Non-pigmented ciliary epithelial cell (primary cell): ENCODE measurements around the gene PILRB.
A peak's percentile ranks its signal among the peaks of the same experiment; 100 is the strongest.
"Not testable (repeated sequence)": the region's sequence is repeated elsewhere in the genome, so short reads cannot be mapped to it uniquely, and the experiment has no call there.

ENCODE experiments used
- DNase-seq: peaks from one replicate; pipeline ENCODE4 v3.0.0-alpha.2; 2010; ENCODE audit warnings: low read depth

The PILRB gene

GRCh38 chr7:100358027-100358856, at the start of gene PILRB:
Gene PILRB, plus strand, starts transcription at chr7:100358117. Its CDS starts 186 bp downstream, at chr7:100358303.
- no peak for DNase-seq

GRCh38 chr7:100318329-100318728, 39.6 kb upstream of the PILRB start:
- DNase-seq = not testable (repeated sequence)

- DNase-seq = not testable (repeated sequence)
Observed at GRCh38 chr7:100321648-100322047, 36.3 kb upstream of the PILRB start.

GRCh38 chr7:100324194-100324593, 33.7 kb upstream of the PILRB start:
- DNase-seq = not testable (repeated sequence)

GRCh38 chr7:100325671-100326070, 32.2 kb upstream of the PILRB start:
- not testable (repeated sequence) for DNase-seq

GRCh38 chr7:100326914-100327313, 31.0 kb upstream of the PILRB start:
- DNase-seq = not testable (repeated sequence)

- DNase-seq = peak; percentile 65
Observed at GRCh38 chr7:100335566-100336466, 22.1 kb upstream of the PILRB start.

GRCh38 chr7:100338083-100338696, 19.7 kb upstream of the PILRB start:
- DNase-seq = not testable (repeated sequence)

GRCh38 chr7:100341286-100341685, 16.6 kb upstream of the PILRB start:
- not testable (repeated sequence) for DNase-seq

GRCh38 chr7:100342765-100343164, 15.2 kb upstream of the PILRB start:
- no peak for DNase-seq

- DNase-seq = not testable (repeated sequence)
Observed at GRCh38 chr7:100344124-100344559, 13.8 kb upstream of the PILRB start.

- DNase-seq = peak; percentile 32
Observed at GRCh38 chr7:100344560-100345287, 13.2 kb upstream of the PILRB start.

- DNase-seq = not testable (repeated sequence)
Observed at GRCh38 chr7:100345288-100345672, 12.6 kb upstream of the PILRB start.

GRCh38 chr7:100346921-100347320, 11.0 kb upstream of the PILRB start:
- no peak for DNase-seq

- DNase-seq = no peak
Observed at GRCh38 chr7:100348805-100349204, 9.1 kb upstream of the PILRB start.

- DNase-seq = no peak
Observed at GRCh38 chr7:100349757-100350156, 8.2 kb upstream of the PILRB start.

GRCh38 chr7:100351657-100352058, 6.3 kb upstream of the PILRB start:
- DNase-seq = no peak

GRCh38 chr7:100352230-100352781, 5.6 kb upstream of the PILRB start:
- DNase-seq = not testable (repeated sequence)

- DNase-seq = no peak
Observed at GRCh38 chr7:100352984-100353684, 4.8 kb upstream of the PILRB start.

GRCh38 chr7:100353685-100354330, 4.1 kb upstream of the PILRB start:
- DNase-seq = no peak
